GM18867 (cell line): ENCODE results near the gene LNPEP.
"Not testable (repeated sequence)": the region's sequence is repeated elsewhere in the genome, so short reads cannot be mapped to it uniquely, and the experiment has no call there.

Experiments
- ATAC-seq: cut with Tn5 transposase; IDR thresholded peaks from one replicate; pipeline ENCODE4 v1.9.1; 2021; ENCODE audit warnings: mild to moderate bottlenecking, moderate library complexity; ENCODE audit not compliant: unreplicated experiment

LNPEP gene

DNA sequence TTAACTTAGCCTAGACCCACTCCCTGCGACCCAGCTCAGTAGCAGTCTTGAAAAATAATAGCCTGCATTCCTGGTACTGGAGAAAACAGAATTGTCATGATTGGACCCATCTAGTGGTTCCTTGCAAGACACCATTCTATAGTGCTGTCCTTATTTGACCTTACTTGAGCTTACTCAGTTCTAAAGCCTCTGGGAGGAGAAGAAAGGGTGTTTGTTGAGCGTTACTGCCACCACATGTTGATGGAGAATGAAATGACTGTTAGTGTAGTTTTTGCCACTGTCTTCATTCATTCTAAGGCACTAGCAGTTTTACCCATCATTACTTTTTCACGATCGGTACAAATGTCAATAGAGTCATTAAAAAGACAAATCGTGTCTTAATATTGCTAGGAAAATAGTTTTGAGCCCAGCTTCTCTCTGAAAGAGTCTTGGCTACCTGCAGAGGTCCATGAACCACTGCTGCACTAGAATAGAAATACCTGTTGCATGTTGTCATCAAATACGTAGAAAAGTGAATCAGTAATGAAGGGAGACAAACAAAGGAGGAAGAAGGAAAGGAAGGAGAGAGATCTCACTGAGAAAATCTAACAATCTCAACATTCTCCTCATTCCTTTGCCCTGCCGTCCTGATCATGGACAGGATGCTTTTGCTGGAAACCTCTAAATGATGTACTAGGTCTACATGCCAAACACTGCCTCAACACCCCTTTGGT, 110.5 kb downstream of the LNPEP start:
- no peak for ATAC-seq

DNA sequence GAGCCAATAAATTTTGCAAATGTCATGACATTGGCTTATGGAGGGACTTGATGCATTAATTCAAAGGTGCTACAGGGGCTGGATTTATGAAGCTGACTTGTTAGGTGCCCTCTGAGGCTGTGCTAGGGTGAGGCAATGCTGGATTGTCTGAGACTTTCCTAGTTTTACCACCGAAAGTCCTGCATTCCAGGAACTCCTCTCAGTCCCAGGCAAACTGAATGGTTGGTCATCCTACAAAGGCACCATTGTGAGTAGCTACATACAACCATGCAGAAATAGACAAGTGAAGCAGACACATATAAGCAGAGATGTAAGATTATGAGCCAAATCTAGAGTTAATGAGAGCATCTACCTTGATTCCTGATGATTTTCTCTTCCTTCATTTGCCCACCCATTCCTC, 111.2 kb downstream of the LNPEP start:
- ATAC-seq: no peak

DNA sequence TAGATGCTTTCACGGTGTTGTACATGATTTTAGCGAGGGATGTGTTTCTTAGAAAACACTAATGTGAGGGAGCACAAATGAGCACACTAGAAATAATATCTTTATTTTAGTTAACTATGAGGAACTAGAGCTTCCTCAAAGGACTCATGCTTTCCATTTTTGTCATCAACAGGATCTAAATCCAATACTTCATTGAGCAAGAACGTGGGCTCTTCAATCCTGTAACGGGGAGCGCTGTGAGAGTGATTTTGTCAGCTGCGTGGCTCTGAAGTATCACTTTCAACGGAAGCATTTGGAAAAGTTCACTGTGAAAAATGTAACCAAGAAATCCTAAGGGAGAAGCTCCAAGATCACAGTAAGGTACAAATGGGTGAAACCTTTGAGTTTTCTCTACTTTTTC, 113.3 kb downstream of the LNPEP start:
- ATAC-seq: no peak

DNA sequence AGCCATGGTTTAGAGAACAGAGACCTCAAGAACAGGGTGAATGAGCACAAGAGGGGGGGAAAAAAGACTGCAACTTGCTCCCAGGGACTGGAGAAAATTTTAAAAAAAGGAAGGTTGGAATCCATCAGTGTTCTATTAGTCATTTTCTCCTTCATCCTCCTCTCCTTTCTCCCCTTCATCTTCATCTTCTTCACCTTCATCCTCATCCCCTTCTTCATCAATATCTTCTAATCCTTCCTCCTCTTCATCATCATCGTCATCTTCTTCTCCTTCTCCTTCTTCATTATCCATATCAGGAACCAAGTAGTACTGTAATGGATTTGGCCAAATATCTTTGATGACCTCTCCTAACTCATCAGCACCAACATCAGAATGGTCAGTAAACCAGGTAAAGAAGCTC, 120.4 kb downstream of the LNPEP start:
- no peak for ATAC-seq

DNA sequence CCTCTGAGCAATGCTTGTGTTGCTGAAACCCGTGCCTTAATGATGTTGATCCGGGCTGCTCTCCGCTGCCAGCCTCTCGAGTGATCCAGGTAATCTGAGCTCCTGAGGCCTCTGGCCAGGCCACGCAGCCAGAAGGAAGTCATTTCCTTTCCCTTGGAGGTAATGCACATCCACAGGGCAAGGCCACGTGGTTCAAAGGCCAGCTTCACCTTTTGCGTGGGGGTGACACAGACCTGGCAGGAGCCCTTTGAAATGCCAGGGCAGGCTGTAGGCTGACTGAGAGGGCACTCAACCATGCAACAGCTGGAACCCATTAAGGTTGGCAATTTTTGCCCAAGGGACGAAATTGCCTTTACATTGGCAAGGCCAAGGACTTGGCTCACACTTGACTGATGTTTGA, 126.2 kb downstream of the LNPEP start:
- ATAC-seq: no peak

DNA sequence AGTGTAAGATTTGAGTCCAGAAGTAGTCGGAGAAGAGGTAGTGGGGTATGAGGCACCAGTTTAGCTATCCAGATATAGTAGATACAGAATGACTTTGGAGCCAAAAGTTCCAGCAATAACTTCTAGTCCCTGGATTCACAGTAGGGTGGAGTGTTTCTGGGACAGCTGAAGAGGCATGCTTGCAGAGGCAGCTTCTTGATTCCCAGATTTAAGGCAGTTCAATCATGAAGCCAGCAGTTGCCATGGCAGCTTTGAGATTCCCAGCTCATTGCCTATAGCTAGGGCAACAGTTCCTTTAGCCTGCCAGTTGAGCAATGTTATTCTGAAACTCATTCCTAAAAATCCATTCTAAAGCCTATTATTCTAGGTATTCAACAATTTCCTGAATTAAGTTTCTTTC, 127.4 kb downstream of the LNPEP start:
- ATAC-seq: no peak

DNA sequence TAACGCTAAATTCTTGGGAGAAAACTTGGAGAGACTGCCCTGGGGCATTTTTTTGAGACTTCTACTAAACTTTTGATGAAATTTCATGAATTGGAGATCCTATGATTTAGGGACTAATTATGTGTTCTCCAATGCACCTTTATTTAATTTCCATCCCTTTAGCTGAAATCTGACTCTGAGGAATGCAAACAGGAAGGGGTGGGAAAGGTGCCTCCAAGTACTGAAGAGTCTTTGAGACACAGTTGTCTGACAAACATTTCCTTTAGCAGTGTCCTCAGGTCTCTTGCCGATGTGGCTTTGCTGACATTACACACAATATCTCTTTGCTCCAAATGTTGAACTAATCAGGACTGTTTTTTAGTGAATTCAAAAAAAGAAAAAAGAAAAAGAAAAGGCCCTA, 129.6 kb downstream of the LNPEP start:
- no peak for ATAC-seq

DNA sequence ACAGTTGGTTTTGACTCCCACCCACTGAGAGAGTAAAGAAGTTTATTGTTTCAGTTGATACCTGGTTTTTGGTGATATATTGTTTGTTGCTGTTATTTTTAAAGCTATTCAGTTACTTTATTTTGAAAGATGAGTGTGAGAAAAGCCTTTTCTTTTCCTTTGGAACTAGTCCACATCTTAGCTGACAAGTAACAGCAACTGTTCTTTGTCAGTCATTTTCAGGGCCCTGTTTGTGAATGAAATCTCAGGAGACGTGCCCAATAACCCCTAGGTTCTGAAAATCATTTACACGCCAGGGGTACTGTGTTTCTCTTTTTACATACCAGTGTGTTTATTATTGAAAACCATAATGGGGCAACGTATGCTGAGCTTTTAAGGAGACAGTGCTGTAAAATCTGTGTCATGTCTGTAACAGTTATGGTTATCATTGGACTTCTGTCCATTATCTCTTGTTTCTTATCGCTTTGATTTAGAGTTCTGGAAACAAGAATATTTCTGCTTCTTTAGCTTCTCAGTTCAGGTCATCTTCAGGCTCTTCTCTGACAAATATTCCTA, 131.5 kb downstream of the LNPEP start:
- no peak for ATAC-seq

DNA sequence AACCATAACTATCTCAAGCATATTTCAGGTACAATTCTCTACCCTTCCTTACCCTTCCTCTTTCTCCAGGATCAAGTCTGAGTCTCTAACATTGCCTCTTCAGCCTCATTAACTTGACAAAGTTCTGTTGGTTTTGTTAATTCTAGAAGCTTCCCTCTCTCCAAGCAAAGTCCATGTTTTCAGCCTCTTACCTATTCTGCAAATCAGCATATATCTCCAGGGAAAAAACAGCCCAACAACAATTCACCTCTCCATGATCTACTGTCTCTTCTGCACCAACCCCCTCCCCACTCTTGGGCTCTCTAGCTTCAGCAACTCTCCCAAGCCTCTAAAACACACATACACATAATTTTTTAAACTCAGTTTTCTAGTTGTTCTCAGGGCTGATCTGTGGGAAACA, 134.4 kb downstream of the LNPEP start:
- ATAC-seq: no peak

DNA sequence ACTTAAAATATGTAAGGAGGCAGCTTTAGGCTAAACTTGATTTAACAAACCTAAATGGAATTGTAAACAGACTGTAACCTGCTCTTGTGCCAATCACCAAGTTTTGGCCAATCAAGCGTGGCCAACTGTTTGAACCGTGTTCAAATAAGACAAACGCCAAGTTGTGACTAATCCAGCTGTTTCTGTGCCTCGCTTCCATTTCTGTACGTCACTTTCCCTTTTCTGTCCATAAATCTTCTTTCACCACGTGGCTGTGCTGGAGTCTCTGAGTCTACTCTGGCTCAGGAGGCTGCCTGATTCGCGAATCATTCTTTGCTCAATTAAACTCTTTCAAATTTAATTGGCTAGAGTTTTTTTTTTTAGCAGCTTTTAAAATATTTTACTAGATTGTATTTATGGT, 135.2 kb downstream of the LNPEP start:
- no peak for ATAC-seq

DNA sequence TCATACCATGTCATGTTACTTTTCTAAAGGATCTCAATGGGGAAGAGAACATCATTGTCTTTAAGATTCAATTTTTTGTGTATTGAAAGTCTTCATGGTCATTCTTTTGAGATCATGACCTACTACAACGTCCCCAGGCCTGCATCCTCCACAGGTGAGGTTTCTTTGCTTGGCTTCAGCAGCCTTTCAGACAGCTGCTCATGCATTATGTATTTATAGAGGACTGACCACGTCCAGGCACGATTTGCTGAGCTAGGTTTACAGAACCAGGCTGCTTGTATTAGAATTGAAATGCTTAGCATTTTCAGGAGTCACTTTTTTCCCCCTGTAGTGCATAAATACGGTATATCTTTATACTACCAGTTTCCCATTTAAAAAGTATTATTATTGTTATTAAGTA, 136.1 kb downstream of the LNPEP start:
- no peak for ATAC-seq

DNA sequence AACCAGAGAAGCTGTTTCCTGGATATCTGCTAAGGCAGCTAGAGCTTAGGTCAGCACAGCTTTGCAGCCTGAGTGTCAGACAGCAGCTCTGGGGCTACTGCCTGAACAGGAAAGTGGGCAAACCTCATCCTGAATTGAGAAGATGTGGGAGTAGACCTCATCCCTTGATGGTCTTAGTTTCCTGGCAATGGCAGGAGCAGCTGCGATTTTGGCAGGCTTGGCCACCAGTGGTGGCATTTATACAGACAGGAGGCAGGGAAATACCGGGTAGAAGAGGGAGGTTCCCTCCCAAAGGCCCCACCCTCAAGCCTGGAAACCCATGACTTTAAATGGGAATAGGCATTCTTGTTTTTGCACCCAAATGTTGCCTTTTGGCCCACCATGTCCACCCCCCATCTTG, 136.8 kb downstream of the LNPEP start:
- no peak for ATAC-seq

DNA sequence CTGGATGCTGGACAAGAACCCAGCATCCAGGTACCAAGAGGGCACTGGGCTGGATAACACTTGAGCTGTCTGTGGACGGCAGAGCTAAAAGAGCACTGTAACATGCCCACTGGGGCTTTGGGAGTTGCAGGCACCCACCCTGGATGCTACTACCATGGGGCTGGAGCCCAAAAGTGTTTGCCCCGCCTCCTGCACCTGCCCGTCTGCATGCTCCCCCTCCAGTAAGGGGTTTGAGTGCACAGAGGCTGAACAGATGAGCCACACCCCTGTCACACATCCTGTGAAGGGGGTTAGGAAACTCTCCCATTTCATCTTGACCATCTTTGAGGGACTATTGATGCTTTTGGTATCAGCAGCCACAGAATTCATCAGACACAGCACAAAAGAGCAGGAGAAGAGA, 137.5 kb downstream of the LNPEP start:
- no peak for ATAC-seq

DNA sequence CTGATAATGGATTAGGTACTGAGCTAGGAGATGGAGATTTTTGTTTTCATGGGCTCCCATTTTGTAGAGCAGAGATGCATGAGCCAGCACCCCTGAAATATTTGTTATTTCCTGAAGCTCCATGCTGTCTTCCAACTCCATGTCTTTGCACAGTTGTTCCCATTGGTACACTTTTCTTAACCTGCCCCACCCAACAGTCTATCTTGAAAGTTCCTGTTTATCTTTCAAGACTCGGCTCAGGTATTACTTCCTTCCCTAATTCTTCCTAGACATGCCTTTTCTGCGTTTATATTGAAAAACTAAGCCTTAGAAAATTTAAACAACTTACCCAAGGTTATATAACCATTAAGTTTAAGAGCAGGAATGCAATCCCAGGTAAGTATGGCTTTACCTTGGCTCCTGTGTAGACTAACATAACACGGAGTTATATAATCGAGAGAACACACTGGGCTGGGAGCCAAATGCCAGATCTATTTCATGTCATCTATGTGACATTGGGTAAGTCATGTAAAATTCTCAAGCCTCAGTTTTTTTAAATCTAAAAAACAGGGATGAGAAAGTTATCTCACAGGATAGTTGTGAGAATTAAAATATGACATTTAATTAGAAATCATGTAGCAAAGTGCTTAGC, 139.1 kb downstream of the LNPEP start:
- no peak for ATAC-seq

DNA sequence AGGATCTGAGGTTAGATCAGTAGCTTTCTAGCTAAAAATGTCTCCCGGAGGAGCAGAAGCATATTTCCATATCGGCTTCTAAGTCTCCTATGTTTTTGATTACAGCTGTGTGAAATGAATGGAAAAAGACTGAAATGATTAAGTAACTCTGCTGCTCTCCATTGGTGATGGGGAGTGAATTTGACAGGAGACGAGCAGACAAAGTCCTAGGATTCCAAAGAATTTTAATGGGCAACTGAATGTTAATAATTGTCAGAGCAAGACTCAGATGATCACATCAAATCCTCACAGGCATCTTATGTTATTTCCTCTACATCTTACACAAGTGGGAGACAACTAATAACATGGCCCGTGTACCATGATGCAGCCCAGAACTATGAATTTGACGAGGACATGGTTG, 139.8 kb downstream of the LNPEP start:
- ATAC-seq: no peak

DNA sequence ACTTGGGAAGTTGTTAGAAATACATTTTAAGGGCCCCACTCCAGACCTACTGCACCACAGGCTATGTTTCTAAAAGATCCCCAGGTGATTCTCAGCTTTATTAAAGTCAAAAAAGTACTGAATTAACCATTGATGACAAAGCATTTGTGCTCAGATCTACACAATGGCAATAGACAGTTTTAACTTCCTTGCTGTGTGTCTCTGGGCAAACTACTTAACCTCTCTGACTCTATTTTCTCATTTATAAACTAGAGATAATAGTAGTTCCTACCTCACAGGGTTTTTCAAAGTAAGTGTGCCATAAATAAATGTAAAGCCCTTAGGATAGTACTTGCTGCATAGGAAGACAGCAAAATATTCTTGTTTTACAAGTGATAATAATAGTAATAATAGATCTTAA, 140.2 kb downstream of the LNPEP start:
- no peak for ATAC-seq

DNA sequence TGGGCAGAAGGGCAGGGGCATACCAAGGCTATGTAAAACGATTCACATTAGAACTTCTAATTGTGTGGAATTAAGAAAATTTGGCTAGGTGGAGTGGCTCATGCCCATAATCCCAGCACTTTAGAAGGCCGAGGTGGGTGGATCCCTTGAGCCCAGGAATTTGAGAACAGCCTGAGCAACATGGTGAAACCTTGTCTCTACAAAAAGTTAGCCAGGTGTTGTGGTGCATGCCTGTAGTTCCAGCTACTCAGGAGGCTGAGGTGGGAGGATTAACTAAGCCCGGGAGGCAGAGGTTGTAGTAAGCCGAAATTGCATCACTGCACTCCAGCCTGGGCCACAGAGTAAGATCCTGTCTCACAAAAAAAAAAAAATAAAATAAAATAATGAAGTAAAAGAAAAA, 141.4 kb downstream of the LNPEP start:
- no peak for ATAC-seq

DNA sequence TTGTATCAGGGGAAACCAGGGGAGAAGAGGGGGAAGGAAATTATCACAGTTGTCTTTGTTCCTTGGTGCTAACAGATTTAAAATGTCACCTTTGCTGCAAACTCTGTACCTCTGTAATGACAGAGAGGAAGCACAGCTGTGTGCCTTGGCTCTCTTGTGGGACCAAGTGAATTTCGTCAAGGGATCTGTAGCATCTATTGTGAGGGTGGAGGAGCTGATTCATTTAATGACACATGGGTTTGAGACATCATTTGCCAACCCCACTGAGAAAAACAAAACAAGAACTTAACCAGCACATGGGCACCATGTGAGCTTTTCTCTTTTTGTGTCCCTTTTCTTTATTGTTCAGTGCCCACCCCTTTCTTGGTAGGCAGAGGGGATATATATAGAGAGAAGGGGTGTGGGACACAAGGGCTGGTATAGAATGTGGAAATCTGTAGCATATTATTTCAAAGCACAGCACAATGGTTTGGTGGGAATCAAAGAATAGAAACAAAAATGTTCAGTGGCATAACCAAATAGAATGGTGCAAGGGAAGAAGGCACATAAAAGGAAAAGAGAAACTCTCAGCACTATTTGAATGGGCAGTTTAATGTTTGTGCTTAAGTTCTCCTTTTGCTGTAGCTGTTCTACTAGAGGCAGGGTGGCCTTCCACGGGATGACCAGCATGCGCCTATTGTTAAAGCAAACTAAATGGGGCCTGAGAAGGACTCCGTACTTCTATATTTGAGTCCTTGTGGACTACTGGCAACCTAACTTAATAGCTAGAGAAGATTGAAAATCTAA, 143.3 kb downstream of the LNPEP start:
- ATAC-seq: no peak

DNA sequence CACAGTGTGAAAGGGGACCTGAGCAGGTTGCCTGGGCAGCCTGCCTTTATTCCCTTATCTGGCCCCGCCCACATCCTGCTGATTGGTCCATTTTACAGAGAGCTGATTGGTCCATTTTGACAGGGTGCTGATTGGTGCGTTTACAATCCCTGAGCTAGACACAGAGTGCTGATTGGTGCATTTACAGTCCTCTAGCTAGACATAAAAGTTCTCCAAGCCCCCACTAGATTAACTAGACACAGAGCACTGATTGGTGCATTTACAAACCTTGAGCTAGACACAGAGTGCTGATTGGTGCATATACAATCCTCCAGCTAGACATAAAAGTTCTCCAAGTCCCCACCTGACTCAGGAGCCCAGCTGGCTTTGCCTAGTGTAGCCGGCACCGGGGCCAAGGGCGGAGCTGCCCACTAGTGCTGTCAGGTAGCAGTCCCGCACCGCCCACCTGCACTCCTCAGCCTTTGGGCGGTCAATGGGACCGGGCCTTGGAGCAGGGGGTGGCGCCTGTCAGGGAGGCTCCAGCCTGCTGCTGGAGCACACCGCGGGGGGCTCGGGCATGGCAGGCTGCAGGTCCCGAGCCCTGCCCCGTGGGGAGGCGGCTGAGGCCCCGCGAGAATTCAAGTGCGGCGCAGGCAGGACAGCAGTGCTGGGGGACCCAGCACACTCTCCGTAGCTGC, 149.0 kb downstream of the LNPEP start:
- not testable (repeated sequence) for ATAC-seq

DNA sequence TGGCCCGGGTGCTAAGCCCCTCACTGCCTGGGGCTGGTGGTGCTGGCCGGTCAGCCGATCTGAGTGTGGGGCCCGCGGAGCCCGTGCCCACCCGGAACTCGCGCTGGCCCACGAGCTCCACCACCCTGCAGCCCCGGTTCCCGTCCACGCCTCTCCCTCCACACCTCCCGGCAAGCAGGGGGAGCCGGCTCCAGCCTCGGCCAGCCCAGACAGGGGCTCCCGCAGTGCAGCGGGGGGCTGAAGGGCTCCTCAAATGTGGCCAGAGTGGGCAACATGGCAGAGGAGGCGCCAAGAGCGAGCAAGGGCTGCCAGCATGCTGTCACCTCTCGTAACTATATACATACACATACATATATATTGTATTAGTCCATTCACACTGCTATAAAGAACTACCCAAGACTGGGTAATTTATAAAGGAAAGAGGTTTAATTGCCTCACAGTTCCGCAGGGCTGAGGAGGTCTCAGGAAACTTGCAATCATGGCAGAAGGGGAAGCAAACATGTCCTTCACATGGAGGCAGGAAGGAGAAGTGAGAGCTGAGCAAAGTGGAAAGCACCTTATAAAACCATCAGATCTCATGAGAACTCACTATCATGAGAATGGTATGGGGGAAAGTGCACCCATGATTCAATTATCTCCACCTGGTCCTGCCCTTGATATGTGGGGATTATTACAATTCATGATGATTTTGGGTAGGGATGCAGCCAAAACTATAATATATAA, 149.7 kb downstream of the LNPEP start:
- ATAC-seq: no peak
